Loucy (cell line): ENCODE results near the gene ICAM1.

Source experiments
- CTCF ChIP-seq: fragments of 200-600 bp; sonication (generic); conservative IDR thresholded peaks from 2 replicates; pipeline ENCODE4 v1.5.1; 2014; ENCODE audit warnings: mild to moderate bottlenecking, antibody characterized with exemption, low read length
- EZH2phosphoT487 ChIP-seq: fragments of 200-600 bp; IDR thresholded peaks from 2 replicates; pipeline ENCODE4 v1.6.1; 2018; ENCODE audit warnings: antibody characterized with exemption, mild to moderate bottlenecking, moderate library complexity, borderline replicate concordance

DNA sequence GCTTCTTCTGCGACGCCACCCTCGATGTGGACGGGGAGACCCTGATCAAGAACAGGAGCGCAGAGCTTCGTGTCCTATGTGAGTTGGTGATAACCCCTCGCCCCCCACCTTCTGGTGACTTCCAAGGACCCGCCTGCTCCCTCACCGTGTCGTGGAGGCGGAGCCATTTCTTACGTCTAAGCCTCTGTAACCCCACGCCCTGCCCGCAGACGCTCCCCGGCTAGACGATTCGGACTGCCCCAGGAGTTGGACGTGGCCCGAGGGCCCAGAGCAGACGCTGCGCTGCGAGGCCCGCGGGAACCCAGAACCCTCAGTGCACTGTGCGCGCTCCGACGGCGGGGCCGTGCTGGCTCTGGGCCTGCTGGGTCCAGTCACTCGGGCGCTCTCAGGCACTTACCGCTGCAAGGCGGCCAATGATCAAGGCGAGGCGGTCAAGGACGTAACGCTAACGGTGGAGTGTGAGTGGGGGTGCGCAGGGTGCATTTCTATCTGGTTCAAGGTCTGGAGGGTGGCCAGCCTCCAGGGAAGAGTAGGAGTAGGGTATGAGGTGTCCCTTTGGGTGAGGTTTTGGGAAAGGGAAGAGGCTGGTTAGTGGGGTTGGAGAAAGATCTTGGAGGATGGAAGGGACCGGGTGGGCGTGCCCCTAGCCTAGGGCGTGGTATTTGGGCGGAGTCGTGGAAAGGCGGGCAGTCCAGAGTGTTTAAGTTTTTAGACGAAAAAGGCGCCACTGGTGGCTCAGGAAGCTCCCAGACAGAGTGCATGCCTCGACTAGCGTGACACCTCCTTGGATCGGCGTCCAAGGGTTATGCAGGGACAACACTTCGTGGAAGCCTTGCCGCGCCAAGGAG lies 22.1 kb downstream of the ICAM1 start:
- TF ChIP-seq CTCF = no peak
- no peak for TF ChIP-seq EZH2phosphoT487
